K562 (cell line): Measurements from ENCODE around the gene TBXAS1. TPM values are rescaled to one million over a fixed set of nuclear protein-coding genes. Genes with fewer than 3 reads are reported as not detected.

Experiments
- ATAC-seq: fragments of 200-7000 bp; cut with Tn5 transposase; 3 replicates; pipeline ENCODE4 v1.9.1; 2020; ENCODE audit warnings: moderate library complexity
- BruUV-seq: library from RNA; stranded (reverse); fragments of 400-500 nt; replicated peaks from 2 replicates; lab custom pipeline; 2021; lab: Mats Ljungman, UMichigan
- CTCF ChIA-PET: fragments of 300-600 bp; formaldehyde crosslinking; extraction: SDS; loops from one replicate; lab custom pipeline; 2021; ENCODE audit warnings: low intra/inter-chr PET ratio; lab: Yijun Ruan, JAX
- POLR2A ChIA-PET: fragments of 300-600, 350-650 bp; sonication (Branson Sonifier 250); formaldehyde crosslinking; extraction: SDS; loops from one replicate; lab custom pipeline; 2021; ENCODE audit warnings: antibody characterized with exemption, inconsistent platforms; lab: Yijun Ruan, JAX
- DNase-seq, 4 experiments: peaks; one replicate each; pipeline versions ENCODE4 v3.0.0 to v3.0.0-alpha.2; 2011 to 2018; ENCODE audit warnings: low spot score in 3 of 4, mixed read lengths in 3 of 4; ENCODE audit errors: extremely low read depth in 1 of 4
- FAIRE-seq: peaks from 2 replicates; lab custom pipeline; 2011; peaks lifted over from hg19 to GRCh38; lab: Jason Lieb, UNC
- H2AFZ ChIP-seq: 2 replicates; pipeline ENCODE4 v1.6.0; 2011; ENCODE audit warnings: low read depth, low read length, control low read depth, inconsistent platforms
- H3K27ac ChIP-seq: fragments of 200-600 bp; 3 replicates; pipeline ENCODE4 v1.8.0; 2011; ENCODE audit warnings: low read depth, mild to moderate bottlenecking, control low read depth, inconsistent platforms, low read length, moderate library complexity, mixed read lengths; ENCODE audit errors: extremely low read depth
- H3K27me3 ChIP-seq, 2 experiments: fragments of 300-600 bp in 1 of 2; 2 replicates in 1 of 2; 3 replicates in 1 of 2; pipeline versions ENCODE4 v1.6.0 to v1.8.0; 2011; ENCODE audit warnings: inconsistent platforms in 2 of 2, low read length in 2 of 2, mild to moderate bottlenecking in 1 of 2, mixed read lengths in 1 of 2, moderate library complexity in 1 of 2; ENCODE audit not compliant: control insufficient read depth in 2 of 2, insufficient read depth in 2 of 2
- H3K36me3 ChIP-seq: fragments of 300-600 bp; 3 replicates; pipeline ENCODE4 v1.8.0; 2011; ENCODE audit warnings: mild to moderate bottlenecking, low read length, inconsistent platforms; ENCODE audit not compliant: control insufficient read depth, insufficient read depth
- H3K4me1 ChIP-seq, 2 experiments: fragments of 200-600 bp in 1 of 2; replicated peaks in 1 of 2; 2 replicates in 1 of 2; 3 replicates in 1 of 2; pipeline versions ENCODE4 v1.5.1 to v1.8.0; 2011; ENCODE audit warnings: inconsistent platforms in 2 of 2, low read length in 2 of 2, mild to moderate bottlenecking in 1 of 2, mixed read lengths in 1 of 2, moderate library complexity in 1 of 2; ENCODE audit not compliant: control insufficient read depth in 2 of 2, insufficient read depth in 2 of 2
- H3K4me2 ChIP-seq: 2 replicates; pipeline ENCODE4 v1.6.1; 2011; ENCODE audit warnings: low read length, control low read depth, inconsistent platforms, mixed read lengths; ENCODE audit not compliant: insufficient read depth
- H3K4me3 ChIP-seq: fragments of 200-600 bp; sonication (generic), shearing (Covaris generic); 2 replicates; pipeline ENCODE4 v1.5.1; 2016; ENCODE audit warnings: control low read depth, inconsistent platforms
- H3K79me2 ChIP-seq: fragments of 200-600 bp; 3 replicates; pipeline ENCODE4 v1.8.0; 2011; ENCODE audit warnings: low read length, inconsistent platforms; ENCODE audit not compliant: control insufficient read depth, insufficient read depth
- H3K9ac ChIP-seq, 2 experiments: 2 replicates each; pipeline versions ENCODE4 v1.6.0 to v1.6.1; 2011; ENCODE audit warnings: low read depth in 2 of 2, low read length in 2 of 2, control low read depth in 1 of 2, inconsistent platforms in 1 of 2, mild to moderate bottlenecking in 1 of 2, mixed read lengths in 1 of 2; ENCODE audit not compliant: insufficient read depth in 1 of 2
- H3K9me1 ChIP-seq: one replicate; pipeline ENCODE4 v1.6.0; 2011; ENCODE audit warnings: inconsistent platforms, mild to moderate bottlenecking, low read length, moderate library complexity; ENCODE audit not compliant: control insufficient read depth, insufficient read depth
- H3K9me3 ChIP-seq: replicated peaks from 2 replicates; pipeline ENCODE4 v1.5.1; 2011; ENCODE audit warnings: low read depth, low read length, inconsistent platforms; ENCODE audit not compliant: control insufficient read depth, insufficient read depth
- H4K20me1 ChIP-seq: replicated peaks from 2 replicates; pipeline ENCODE4 v1.6.1; 2011; ENCODE audit warnings: low read length, inconsistent platforms, mixed read lengths; ENCODE audit not compliant: control insufficient read depth, insufficient read depth
- BHLHE40 ChIP-seq: IDR thresholded peaks from 2 replicates; pipeline ENCODE4 v1.6.1; 2011; ENCODE audit warnings: low read length, improper control_type of control experiment
- CREBBP ChIP-seq: IDR thresholded peaks from one replicate; pipeline ENCODE4 v1.6.1; 2012; ENCODE audit warnings: low read depth, mild to moderate bottlenecking, control low read depth, inconsistent platforms, low read length
- ELF2 ChIP-seq: fragments of 250-450 bp; sonication (Bioruptor Pico); IDR thresholded peaks from 2 replicates; pipeline ENCODE4 v1.5.0; 2021; ENCODE audit warnings: mild to moderate bottlenecking
- NBN ChIP-seq: fragments of 450-650 bp; IDR thresholded peaks from 2 replicates; pipeline ENCODE4 v1.6.1; 2016; ENCODE audit warnings: low read depth, mild to moderate bottlenecking
- NFXL1 ChIP-seq: fragments of 450-650 bp; formaldehyde crosslinking; IDR thresholded peaks from 2 replicates; pipeline ENCODE4 v1.4.0; 2021; ENCODE audit warnings: mild to moderate bottlenecking
- PPARD ChIP-seq: fragments of 250-450 bp; sonication (Bioruptor Pico); IDR thresholded peaks from 2 replicates; pipeline ENCODE4 v1.8.0; 2022; ENCODE audit warnings: inconsistent platforms, mild to moderate bottlenecking, moderate library complexity
- RFX7 ChIP-seq: fragments of 250-450 bp; sonication (Bioruptor Pico); IDR thresholded peaks from 2 replicates; pipeline ENCODE4 v1.5.1; 2021; ENCODE audit warnings: mild to moderate bottlenecking
- SMAD2 ChIP-seq: fragments of 150-350 bp; IDR thresholded peaks from 2 replicates; pipeline ENCODE4 v1.6.1; 2014; ENCODE audit warnings: low read depth, mild to moderate bottlenecking, low read length
- WGBS: fragments of 100-300 bp; shearing (Covaris generic); methylation state at CpG from one replicate; pipeline ENCODE4 v1.1.6; 2016; ENCODE audit warnings: low coverage, mixed read lengths; ENCODE audit not compliant: insufficient coverage; ENCODE audit errors: missing lambda C conversion rate; 5-methylcytosine and 5-hydroxymethylcytosine counted together
- in situ Hi-C: fragments of 300-500 bp; cut with MboI; formaldehyde crosslinking; loops from 4 replicates; pipeline ENCODE4 v1.15.0; 2018; ENCODE audit warnings: inconsistent platforms, mixed read lengths
- intact Hi-C: fragments of 100-400 bp; cut with micrococcal nuclease; formaldehyde crosslinking; loops from 2 replicates; pipeline ENCODE4 v1.14.2; 2022
- polyA plus RNA-seq, 8 experiments: library from polyadenylated mRNA; depleted of rRNA in 4 of 8; stranded (reverse) in 5 of 8; unstranded in 3 of 8; fragments of >200 nt; fragmentation: Nextera tagmentation in 2 of 8; fragmentation: Illumina TruSeq in 1 of 8; extraction: Ambion mirVana in 2 of 8; extraction: Trizol in 1 of 8; gene quantifications; 2 replicates each; pipeline versions ENCODE4 v1.2.1 to v1.2.3, GENCODE V29; 2011 to 2014; ENCODE audit warnings: inconsistent platforms in 1 of 8, missing spikeins in 1 of 8
- total RNA-seq, 7 experiments: library from RNA; depleted of rRNA in 6 of 7; stranded (reverse); fragments of >200 nt in 6 of 7; fragmentation: Illumina TruSeq in 2 of 7; extraction: Trizol in 2 of 7; gene quantifications; 2 replicates each; pipeline versions ENCODE4 v1.2.1 to v1.2.3, GENCODE V29; 2011 to 2021; ENCODE audit warnings: low replicate concordance in 1 of 7
- TF ChIP-seq, protein P1 (sequence below): fragments of 250-450 bp; sonication (Bioruptor Pico); IDR thresholded peaks from 2 replicates; pipeline ENCODE4 v1.8.0; 2022; ENCODE audit warnings: inconsistent platforms
- TF ChIP-seq, protein P2 (sequence below): IDR thresholded peaks from 2 replicates; pipeline ENCODE4 v1.6.1; 2011; ENCODE audit not compliant: insufficient read length; ENCODE audit errors: extremely low read depth
- TF ChIP-seq, protein P3 (sequence below): conservative IDR thresholded peaks from 2 replicates; pipeline ENCODE4 v1.6.1; 2011; ENCODE audit warnings: low read depth, mild to moderate bottlenecking, low read length; ENCODE audit not compliant: control insufficient read depth
- TF ChIP-seq, protein P4 (sequence below): sonication (generic); formaldehyde crosslinking; IDR thresholded peaks from 2 replicates; pipeline ENCODE4 v1.8.1; 2023; ENCODE audit warnings: mild to moderate bottlenecking, missing genetic modification reagents

The TBXAS1 gene
- total and polyA plus RNA-seq, 9 of the 15 experiments (the other 6 are each of a cell fraction or from before 2014, with no cell fraction given), result 1.1 to 8.3 (median 1.9) TPM

DNA sequence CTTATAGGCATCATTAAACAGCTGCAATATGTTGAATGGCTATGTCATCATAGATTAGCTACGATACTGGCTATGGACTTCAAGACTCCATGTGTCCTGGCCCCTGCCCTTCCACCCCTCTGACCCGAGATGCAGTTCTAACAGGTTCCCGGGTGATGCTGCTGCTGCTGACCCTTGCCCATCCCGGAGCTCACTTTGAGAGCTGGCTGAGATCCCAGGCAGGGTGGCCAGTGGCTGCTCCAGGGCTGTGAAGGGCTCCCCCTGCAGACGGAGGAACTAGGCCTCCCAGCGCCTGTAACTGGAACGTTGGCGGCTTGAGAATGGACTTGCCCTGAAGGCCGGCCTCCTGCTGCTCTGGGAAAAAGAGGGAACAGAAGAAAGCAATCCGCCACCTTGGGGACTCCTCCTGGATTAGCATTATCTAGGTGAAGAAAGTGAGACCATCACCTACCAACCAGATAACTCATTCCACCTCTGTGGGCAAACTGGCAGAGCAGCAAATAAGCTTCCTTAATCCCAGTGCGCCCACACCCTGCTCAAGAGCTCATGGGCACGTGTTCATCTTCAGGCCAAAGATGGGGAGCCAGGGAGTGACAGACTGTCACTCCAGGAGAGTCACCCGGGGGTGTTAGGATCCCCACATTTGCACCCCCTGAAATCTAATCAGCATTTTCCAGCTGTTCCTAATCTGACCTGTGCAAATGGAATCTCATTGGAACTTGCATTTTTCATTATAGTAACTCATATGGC, 176.9 kb downstream of the TBXAS1 start (continued):
- TF ChIP-seq NBN, result no peak

DNA sequence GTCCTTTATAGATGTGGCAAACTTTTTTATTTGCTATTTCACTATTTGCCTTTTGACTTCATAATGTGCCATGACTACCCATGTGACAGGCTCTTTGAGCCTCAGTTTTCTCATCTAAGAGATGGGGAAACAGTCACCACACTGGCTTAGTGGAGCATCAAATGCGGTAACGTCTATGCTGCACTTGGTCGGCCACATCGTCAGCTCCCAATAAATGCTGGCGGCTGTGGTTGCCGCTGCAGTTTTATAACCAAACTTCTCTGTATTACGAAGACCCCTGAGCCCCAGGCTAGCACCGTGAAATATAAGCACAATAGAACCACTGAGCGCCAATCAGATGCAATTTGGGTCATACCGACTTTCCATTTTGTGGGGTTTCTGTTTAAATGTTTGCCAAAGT, 177.5 kb downstream of the TBXAS1 start:
- H3K4me3 ChIP-seq, result no peak overlapping the region
- no peak overlapping the region for H3K27ac ChIP-seq
- H3K4me2 ChIP-seq, result no peak overlapping the region
- H3K9ac ChIP-seq, result no peak overlapping the region
- 67% methylated on average over 10 of the region's 10 CpGs for WGBS
- intact Hi-C loops (loop anchor here (1.0 to 5.0 kb wide), 2 partner anchors 320 to 646 kb away; no protein-coding TSS in a partner anchor), in situ Hi-C loops (no loop called here)
- H3K9me3 ChIP-seq, result no peaks in the 10 kb centered on the region
- peaks cover 10 to 11% of the 10 kb centered on the region in 2 experiments; a peak in 4 of 5 replicates for H3K4me1 ChIP-seq
- CTCF ChIA-PET, result interaction anchor here (1.0 to 2.0 kb wide), 3 partner anchors 361 to 405 kb away, joined by 3 to 7 read pairs (median 5); no protein-coding TSS in a partner anchor
- H4K20me1 ChIP-seq, result 0 out of 2 replicates have a peak, but pooled peaks cover 5% of the 10 kb centered on the region
- no peak overlapping the region for H2AFZ ChIP-seq
- DNase-seq, result no peak
- H3K27me3 ChIP-seq, result peaks cover 6 to 22% of the 10 kb centered on the region in 2 experiments; a peak in 3 of 5 replicates
- BruUV-seq, result no TSS peak
- H3K36me3 ChIP-seq, result no peaks in the 10 kb centered on the region
- H3K9me1 ChIP-seq, result no peaks in the 10 kb centered on the region
- no peak for FAIRE-seq
- POLR2A ChIA-PET, result interaction anchor here (0.6 to 1.7 kb wide), 9 partner anchors 12 to 1926 kb away, joined by 3 to 13 read pairs (median 4); no protein-coding TSS in a partner anchor
- no peaks in the 10 kb centered on the region for H3K79me2 ChIP-seq
- ATAC-seq, result no peak
- TF ChIP-seq, protein P1, sequence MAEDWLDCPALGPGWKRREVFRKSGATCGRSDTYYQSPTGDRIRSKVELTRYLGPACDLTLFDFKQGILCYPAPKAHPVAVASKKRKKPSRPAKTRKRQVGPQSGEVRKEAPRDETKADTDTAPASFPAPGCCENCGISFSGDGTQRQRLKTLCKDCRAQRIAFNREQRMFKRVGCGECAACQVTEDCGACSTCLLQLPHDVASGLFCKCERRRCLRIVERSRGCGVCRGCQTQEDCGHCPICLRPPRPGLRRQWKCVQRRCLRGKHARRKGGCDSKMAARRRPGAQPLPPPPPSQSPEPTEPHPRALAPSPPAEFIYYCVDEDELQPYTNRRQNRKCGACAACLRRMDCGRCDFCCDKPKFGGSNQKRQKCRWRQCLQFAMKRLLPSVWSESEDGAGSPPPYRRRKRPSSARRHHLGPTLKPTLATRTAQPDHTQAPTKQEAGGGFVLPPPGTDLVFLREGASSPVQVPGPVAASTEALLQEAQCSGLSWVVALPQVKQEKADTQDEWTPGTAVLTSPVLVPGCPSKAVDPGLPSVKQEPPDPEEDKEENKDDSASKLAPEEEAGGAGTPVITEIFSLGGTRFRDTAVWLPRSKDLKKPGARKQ (CRISPR knock-in tag), result 0 out of 2 replicates have a peak, but pooled peaks have one; percentile 70
- TF ChIP-seq ELF2 (CRISPR knock-in tag), result no peak
- no peak for TF ChIP-seq NFXL1 (CRISPR knock-in tag)
- no peak for TF ChIP-seq RFX7 (CRISPR knock-in tag)
- no peak for TF ChIP-seq BHLHE40
- TF ChIP-seq PPARD, result no peak
- TF ChIP-seq, protein P2, sequence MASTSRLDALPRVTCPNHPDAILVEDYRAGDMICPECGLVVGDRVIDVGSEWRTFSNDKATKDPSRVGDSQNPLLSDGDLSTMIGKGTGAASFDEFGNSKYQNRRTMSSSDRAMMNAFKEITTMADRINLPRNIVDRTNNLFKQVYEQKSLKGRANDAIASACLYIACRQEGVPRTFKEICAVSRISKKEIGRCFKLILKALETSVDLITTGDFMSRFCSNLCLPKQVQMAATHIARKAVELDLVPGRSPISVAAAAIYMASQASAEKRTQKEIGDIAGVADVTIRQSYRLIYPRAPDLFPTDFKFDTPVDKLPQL, result no peak
- TF ChIP-seq, protein P3, sequence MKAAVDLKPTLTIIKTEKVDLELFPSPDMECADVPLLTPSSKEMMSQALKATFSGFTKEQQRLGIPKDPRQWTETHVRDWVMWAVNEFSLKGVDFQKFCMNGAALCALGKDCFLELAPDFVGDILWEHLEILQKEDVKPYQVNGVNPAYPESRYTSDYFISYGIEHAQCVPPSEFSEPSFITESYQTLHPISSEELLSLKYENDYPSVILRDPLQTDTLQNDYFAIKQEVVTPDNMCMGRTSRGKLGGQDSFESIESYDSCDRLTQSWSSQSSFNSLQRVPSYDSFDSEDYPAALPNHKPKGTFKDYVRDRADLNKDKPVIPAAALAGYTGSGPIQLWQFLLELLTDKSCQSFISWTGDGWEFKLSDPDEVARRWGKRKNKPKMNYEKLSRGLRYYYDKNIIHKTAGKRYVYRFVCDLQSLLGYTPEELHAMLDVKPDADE, result no peak
- TF ChIP-seq CREBBP, result no peak
- TF ChIP-seq, protein P4, sequence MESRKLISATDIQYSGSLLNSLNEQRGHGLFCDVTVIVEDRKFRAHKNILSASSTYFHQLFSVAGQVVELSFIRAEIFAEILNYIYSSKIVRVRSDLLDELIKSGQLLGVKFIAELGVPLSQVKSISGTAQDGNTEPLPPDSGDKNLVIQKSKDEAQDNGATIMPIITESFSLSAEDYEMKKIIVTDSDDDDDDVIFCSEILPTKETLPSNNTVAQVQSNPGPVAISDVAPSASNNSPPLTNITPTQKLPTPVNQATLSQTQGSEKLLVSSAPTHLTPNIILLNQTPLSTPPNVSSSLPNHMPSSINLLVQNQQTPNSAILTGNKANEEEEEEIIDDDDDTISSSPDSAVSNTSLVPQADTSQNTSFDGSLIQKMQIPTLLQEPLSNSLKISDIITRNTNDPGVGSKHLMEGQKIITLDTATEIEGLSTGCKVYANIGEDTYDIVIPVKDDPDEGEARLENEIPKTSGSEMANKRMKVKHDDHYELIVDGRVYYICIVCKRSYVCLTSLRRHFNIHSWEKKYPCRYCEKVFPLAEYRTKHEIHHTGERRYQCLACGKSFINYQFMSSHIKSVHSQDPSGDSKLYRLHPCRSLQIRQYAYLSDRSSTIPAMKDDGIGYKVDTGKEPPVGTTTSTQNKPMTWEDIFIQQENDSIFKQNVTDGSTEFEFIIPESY (CRISPR knock-in tag), result 0 out of 2 replicates have a peak, but pooled peaks have one; percentile 28
- TF ChIP-seq SMAD2, result no peak
